Nucleus accumbens (tissue), 56 donors: ENCODE measurements around the gene RASSF4.
"Not testable (repeated sequence)": the region's sequence is repeated elsewhere in the genome, so short reads cannot be mapped to it uniquely, and the experiment has no call there.

ENCODE experiments used
- DNase-seq, 56 donors: peaks; one replicate each; lab custom pipeline; 2025; lab: John Stamatoyannopoulos, UW

The RASSF4 gene

DNA sequence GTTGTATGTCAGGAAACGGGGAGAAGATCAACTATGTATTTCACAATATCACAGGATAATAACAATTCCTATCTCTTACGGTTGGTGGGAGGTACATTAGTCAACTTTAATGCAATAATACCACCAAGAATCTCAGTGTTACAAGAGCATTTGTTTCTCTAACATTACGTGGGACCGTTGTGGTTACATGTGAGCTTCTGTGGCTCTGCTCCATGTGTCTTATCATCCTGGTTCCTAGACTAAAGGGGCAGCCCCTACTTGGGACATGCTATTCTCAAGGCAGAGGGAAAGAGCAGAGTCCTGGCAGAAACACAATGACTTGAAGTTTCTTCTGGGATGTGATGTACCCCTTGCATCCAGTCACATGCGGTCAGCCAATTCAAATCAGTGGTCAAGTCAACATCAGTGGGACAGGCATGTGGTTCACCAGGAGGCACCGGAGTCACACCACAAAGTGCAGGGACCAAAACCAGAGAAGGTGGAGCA lies 38.6 kb downstream of the RASSF4 start:
- DNase-seq, result no peak

DNA sequence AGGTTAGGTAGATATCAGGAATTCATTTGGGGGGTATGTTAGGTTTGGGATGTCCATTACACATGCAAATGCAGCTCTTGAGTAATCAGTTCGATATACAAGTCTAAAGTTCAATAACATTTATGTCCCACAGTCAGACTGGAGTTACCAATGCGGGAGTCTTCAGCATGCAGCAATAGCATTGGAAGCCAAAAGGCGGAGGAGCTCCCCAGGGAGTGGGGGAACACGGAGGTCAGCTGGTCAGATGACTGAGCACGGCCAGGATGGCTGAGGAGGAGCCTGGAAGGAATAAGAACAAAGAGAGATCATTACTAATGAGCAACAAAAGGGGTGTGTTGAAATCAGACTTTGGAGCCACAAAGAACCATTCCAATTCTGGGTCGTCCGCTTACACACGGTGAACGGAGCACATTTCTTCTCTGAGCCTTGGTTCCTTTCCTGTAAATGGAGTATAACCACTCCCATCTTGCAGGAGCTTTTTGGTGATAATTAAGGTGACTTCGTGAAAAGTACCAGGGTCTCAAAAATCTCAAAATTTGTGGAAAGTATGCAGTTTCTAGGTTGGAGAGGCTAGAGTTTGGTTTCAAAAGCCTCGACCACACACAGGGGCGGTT lies 40.6 kb downstream of the RASSF4 start:
- DNase-seq, result peak in 1 of 56 donors; percentile 66

DNA sequence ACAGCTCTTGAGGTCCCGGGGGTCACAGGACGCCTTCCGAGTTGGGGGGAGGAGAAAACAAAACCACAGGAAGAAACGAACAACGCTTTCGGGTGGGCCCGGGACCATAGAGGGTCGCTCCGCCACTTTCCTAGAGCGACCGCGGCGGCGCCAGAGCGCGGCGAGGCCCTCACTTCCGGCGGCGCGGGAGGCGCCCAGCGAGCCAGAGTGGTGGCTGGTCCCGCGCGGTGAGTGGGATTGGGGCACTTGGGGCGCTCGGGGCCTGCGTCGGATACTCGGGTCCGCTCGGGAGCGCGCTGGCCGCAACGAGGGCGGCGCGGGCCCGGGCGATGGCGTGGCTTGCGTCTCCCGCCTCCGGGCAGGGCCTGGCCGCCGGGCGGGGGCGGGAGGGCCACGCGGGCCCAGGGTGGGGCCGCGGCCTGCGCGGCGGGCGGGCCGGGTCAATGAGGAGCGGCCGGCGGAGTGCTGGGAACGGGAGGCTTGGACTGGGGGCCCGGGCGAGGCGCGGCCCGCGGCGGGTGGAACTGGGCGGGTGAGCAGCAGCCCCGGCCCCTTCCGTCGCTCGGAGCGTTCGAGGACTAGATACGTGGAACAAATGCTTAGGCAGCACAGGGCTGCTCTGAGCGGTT lies 41.3 kb downstream of the RASSF4 start, which contains the start of gene ZNF22:
TSS of gene ZNF22 (plus strand) at position 172 of the 629 bp plus-strand sequence. CDS start 2,446 bp downstream, outside the sequence.
- peak in 42 of 56 donors; percentile 39 to 84 (median 63) for DNase-seq

DNA sequence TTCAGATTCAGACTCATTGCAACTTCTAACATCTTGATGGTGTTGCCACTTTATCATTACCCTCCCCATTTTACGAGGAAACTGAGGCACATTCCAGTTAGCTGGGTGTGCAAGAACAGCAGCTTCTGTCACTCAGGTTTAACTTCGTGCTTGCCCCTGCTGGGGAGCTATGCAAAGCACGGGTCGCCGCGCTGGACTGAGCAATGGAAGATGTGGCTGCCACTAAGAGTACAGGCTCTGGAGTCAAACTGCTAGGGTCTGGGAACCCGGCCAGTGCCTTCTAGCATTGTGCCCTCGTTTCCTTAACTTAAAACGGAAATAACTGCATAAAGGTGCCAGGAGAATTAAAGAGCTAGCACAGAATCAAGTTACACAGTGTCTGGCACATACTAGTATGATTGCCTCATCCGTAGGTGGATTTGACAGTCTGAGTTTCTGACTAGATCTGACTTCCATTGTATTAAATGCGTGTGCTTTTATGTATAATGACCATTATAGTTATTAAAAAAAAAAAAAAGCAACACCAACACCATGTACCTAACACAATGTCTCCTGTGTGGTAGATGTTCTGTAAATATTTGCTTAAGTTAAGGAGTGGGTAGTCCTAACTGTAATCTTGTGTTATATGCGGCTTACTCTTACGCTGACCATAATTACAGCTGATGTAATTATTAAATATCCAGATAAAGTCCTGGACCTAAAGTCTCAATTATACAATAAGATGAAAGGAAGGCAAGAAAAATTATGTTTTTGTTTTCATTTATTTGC lies 42.0 kb downstream of the RASSF4 start:
- peak in 12 of 56 donors; percentile 27 to 77 (median 57) for DNase-seq

DNA sequence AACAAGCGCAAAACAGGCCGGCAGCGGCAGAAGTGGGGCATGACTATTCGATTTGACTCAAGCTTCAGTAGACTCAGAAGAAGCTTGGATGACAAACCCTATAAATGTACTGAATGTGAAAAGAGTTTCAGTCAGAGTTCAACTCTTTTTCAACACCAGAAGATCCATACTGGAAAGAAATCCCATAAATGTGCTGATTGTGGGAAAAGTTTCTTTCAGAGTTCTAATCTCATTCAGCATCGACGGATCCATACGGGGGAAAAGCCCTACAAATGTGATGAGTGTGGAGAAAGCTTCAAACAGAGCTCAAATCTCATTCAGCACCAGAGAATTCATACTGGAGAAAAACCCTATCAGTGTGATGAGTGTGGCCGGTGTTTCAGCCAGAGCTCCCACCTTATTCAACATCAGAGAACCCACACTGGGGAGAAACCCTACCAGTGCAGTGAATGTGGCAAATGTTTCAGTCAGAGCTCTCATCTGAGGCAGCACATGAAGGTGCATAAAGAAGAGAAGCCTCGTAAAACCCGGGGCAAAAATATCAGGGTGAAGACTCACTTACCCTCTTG lies 43.9 kb downstream of the RASSF4 start:
- DNase-seq, result no peak

DNA sequence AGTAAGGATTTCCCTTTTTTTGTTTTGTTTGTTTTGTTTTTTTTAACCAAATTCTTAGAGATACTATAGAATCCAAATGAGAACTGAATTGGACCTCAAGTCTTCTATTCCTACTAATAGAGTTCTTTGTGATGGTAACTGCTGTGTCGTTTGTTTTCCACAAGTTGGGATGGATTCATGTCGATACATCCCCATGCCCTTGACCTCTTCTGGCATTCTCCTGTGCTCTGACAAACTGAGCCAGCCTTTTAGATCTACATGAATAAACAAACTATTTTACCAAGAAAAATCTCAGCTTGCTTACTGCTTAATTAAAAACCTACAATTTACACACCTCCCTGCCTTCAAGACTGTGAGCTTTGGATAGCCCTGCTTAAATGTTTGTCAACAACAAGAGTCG lies 45.1 kb downstream of the RASSF4 start:
- no peak for DNase-seq

DNA sequence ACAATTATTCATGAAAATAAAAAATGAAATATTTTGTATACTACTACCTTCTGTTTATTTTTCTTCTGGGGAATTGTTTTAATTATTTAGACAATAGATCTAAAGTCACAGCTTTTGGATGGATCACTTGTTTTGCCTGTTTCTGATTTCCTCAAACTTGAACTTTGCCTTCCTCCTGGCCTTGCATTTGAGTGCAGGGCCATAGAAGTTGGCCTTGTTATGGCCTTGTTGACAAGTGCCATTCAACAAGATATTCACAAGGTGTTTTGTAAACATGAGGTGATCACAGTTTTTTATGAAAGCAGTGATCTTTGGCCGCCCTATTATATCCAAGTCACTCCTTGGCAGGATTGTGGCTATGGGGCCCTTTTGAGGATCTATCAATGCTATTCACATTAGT lies 45.7 kb downstream of the RASSF4 start:
- DNase-seq, result no peak

DNA sequence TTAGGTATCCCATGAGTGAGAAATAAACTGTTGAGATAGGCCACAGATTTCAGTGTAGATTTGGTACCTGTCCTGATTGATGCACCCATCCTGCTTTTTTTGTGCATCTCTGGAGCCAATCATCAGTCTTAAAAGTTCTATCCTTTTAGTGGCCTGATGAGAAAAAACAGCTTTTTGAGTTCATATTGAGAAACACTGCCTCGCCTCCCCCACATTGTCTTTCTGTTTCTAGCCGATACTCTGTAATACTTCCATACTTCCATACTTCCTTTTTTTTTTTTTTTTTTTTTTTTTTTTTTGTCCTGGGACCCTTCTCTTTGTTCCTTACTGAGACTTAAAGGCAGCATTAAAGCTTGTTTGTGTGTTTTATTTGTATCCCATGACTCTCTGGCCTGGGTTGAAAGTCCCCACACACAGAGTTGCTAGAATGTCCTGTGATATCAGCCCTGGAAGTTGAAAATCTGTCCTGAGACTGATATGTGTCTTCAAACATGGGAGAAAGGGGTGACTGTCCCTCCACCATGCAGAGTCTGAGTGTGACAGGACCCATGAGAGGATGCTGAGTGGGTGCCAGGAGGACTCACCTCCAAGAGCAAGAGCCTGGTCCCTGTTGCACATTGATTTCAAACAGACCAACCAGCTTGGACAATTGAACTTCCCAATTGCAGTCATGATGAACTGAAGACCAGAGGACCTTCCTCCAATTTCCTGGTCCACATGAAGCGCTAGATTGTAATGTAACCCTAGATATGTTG lies 46.9 kb downstream of the RASSF4 start:
- DNase-seq, result no peak

DNA sequence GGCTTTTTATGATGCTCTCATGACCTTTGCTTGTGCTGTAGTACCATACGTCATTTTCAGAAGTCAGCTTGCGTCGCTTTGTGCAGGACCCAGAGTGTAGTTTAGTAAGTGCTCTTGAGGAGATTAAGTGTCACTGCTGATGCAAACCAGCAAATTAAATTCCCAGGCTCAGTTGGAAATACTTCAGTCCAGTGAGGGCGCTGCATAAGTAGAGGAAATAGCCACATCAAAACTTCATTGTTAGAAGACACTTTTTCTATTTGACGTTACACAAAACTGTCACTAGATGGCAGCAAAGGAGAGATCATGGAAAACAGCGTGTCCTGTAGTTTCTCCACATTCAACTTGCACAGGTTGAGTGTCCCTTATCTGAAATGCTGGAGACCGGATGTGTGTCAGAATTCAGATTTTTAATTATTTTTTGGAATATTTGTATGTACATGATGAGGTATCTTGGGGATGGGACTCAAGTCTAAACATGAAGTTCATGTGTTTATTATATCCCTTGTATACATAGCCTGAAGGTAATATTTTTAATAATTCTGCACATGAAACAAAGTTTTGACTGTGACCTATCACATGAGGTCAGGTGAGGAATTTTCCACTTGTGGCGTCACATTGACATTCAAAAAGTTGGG lies 49.0 kb downstream of the RASSF4 start:
- peak in 6 of 56 donors; percentile 21 to 38 (median 28) for DNase-seq

DNA sequence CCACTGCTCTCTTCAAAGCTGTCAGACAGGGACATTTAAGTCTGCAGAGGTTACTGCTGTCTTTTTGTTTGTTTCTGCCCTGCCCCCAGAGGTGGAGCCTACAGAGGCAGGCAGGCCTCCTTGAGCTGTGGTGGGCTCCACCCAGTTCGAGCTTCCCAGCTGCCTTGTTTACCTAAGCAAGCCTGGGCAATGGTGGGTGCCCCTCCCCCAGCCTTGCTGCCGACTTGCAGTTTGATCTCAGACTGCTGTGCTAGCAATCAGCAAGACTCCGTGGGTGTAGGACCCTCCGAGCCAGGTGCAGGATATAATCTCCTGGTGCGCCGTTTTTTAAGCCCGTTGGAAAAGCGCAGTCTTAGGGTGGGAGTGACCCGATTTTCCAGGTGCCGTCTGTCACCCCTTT lies 55.0 kb downstream of the RASSF4 start:
- not testable (repeated sequence) for DNase-seq

DNA sequence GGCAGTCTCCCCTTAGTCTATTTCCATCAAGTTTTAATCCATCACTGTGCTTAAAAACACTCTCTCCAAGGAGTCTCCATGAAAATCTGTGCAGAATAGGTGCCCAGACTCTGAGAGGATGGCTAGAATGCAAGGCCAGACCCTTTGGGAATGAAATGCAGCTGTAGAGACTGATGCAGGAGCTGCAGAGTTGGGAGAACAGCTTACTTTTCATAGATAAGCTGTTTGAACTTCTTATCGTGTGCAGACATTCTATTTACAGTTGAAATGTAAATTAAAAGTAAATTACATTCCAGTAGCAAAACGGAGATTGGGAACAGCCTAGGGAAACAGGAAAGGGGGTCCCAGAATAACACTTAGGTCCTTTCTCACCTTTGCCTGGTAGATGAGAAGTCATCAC lies 56.0 kb downstream of the RASSF4 start:
- DNase-seq, result no peak

DNA sequence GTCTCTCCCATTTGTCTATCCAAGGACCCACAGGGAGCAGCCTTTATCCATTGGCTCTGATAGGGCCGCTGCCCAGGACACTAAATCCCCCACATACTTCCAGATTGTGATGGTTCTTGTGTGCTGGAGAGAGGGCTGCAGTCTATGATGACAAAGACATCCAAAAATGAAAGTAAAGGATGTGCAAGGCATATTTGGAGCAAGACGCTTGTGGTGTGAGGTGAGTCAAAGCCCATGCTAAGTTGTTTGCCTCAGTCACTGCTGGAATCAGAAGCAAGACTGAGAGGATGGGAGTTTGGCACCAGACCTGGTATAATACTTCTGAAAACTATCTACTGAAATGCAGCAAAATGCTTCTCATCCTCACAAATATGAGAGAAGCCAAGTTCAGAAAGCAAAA lies 63.8 kb downstream of the RASSF4 start:
- no peak for DNase-seq

DNA sequence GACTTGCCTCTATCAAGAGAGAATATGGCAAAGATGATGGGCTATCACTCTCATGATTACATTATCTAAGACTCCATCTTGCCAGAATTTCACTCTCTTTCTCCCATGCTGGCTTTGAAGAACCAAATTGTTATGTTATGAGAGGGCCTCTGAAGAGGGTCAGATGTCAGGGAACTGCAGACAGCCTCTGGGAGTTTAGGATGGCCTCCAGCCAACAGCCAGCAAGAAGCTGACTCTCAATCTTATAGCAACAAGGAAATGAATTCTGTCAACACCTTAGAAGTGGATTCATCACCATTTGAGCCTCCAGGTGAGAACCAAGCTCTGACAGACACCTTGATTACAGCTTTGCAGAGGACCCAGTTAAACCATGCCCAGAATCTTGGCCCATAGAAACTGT lies 74.7 kb downstream of the RASSF4 start:
- no peak for DNase-seq

DNA sequence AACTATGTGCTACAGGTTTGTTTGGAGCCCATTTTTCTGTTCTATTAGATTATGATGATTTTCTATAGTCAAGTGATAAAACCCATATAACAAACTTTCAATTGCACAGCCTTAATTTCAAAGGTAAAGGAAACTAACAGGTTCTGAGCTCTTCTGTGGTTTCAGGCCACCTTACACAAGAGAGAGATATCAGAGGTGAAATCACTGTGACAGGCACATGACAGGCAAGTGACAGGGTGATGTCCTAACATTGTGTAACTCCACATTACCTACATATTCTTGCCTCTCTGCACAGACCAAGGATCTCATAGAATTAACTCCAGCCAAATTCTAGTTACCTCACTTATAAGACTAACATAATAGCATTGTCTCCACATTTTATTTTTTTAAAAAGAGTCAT lies 76.1 kb downstream of the RASSF4 start:
- DNase-seq, result no peak

DNA sequence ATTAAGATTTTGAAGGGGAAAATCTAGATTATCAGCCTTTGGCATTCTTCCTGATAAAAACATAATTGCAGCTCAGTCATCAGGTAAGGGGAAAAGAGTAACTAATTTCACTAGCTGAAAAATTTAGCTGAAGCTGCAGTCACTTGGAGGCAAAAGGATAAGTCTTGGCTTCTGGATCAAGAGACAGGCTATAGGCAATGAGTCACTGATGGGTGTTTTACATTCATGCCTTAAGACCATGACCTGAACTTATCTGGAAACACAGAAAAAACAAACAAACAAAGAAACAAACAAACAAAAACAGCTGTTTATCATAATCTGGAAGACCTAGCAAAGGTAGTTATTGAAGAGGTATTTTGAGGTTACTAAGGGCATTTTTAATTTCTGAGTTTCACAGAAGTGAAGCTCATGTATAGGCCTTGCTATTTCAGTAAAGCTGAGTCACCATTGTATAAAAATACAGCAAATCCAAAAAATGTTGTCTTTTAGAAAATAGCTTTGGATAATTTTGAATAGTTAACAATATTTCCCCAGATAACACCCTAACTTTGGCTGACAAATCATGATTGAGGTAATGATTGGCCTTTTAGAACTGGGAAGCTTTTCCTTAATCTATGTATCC lies 81.4 kb downstream of the RASSF4 start:
- no peak for DNase-seq

DNA sequence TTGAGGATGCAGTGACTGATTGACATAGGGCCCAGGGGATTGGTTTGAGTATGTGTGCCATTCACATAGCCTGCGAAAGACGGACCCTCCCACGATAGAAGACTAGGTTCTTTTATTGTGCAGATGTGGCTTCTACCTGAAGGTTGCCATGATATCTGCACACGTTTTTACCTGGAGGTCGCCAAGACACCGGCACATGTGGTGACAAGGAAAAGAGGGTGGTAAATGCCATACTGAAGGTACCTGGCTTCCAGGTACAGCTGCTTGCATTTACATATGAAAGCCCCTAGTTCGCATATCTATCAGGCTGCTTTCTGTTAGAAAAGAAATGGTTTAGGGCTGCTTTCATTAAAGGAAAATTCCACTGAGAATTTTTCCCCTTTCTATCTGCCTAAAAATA lies 84.7 kb downstream of the RASSF4 start:
- DNase-seq, result no peak
